CD14-positive monocyte (primary cell): Measurements from ENCODE around the gene CTNND2. TPM values are rescaled to one million over a fixed set of nuclear protein-coding genes. Genes with fewer than 3 reads are reported as not detected.

ENCODE experiments used
- DNase-seq, 3 donors: peaks; one replicate each; pipeline ENCODE4 v3.0.0-alpha.2; 2011 to 2022
- H2AFZ ChIP-seq: 2 replicates; pipeline ENCODE4 v1.6.0; 2012; ENCODE audit warnings: mild to moderate bottlenecking, low read depth, low read length, inconsistent platforms; ENCODE audit not compliant: insufficient read depth, poor library complexity, severe bottlenecking
- H3K27ac ChIP-seq, 2 donors: 1 replicate in 1 of 2; 2 replicates in 1 of 2; pipeline ENCODE4 v1.5.1; 2012 to 2013; ENCODE audit warnings: low read length in 2 of 2, control low read depth in 1 of 2, inconsistent platforms in 1 of 2, low read depth in 1 of 2, mild to moderate bottlenecking in 1 of 2
- H3K27me3 ChIP-seq, 2 donors: one replicate each; pipeline versions ENCODE4 v1.6.0 to v1.6.1; 2011 to 2013; ENCODE audit warnings: low read length in 2 of 2; ENCODE audit not compliant: control insufficient read depth in 2 of 2, insufficient read depth in 2 of 2
- H3K36me3 ChIP-seq, 2 donors: replicated peaks in 1 of 2; 1 replicate in 1 of 2; 2 replicates in 1 of 2; pipeline versions ENCODE4 v1.5.1 to v1.6.1; 2012 to 2013; ENCODE audit warnings: low read length in 2 of 2, control low read depth in 1 of 2, inconsistent platforms in 1 of 2, mild to moderate bottlenecking in 1 of 2; ENCODE audit not compliant: insufficient read depth in 2 of 2, control insufficient read depth in 1 of 2
- H3K4me1 ChIP-seq, 2 donors: 1 replicate in 1 of 2; 2 replicates in 1 of 2; pipeline versions ENCODE4 v1.5.1 to v1.6.1; 2012 to 2013; ENCODE audit warnings: low read length in 2 of 2, control low read depth in 1 of 2, inconsistent platforms in 1 of 2, mild to moderate bottlenecking in 1 of 2, moderate library complexity in 1 of 2; ENCODE audit not compliant: insufficient read depth in 2 of 2, control insufficient read depth in 1 of 2
- H3K4me2 ChIP-seq: replicated peaks from 2 replicates; pipeline ENCODE3; 2012; ENCODE audit warnings: low read length, moderate library complexity, mild to moderate bottlenecking; ENCODE audit not compliant: poor library complexity, severe bottlenecking; ENCODE audit errors: extremely low read depth
- H3K4me3 ChIP-seq, 3 experiments: fragments of 200-600 bp in 1 of 3; sonication (generic) in 1 of 3; replicated peaks in 1 of 3; 1 replicate in 2 of 3; 2 replicates in 1 of 3; pipeline ENCODE4 v1.5.1; 2011 to 2013; ENCODE audit warnings: low read length in 3 of 3, mild to moderate bottlenecking in 3 of 3, control low read depth in 2 of 3, low read depth in 2 of 3, inconsistent platforms in 1 of 3, moderate library complexity in 1 of 3
- H3K79me2 ChIP-seq: 2 replicates; pipeline ENCODE4 v1.6.0; 2012; ENCODE audit warnings: mild to moderate bottlenecking, control low read depth, inconsistent platforms, low read length, moderate library complexity; ENCODE audit not compliant: insufficient read depth
- H3K9ac ChIP-seq: 2 replicates; pipeline ENCODE4 v1.6.0; 2017; ENCODE audit warnings: low read length, mild to moderate bottlenecking; ENCODE audit not compliant: insufficient read depth, poor library complexity, severe bottlenecking
- H3K9me3 ChIP-seq, 2 donors: replicated peaks in 1 of 2; 1 replicate in 1 of 2; 2 replicates in 1 of 2; pipeline versions ENCODE4 v1.5.1 to v1.6.1; 2012 to 2013; ENCODE audit warnings: low read length in 2 of 2, control low read depth in 1 of 2; ENCODE audit not compliant: control insufficient read depth in 1 of 2, insufficient read depth in 1 of 2
- H4K20me1 ChIP-seq: 2 replicates; pipeline ENCODE4 v1.6.0; 2012; ENCODE audit warnings: mild to moderate bottlenecking, low read length, control low read depth, moderate library complexity; ENCODE audit not compliant: insufficient read depth
- H3K27ac Mint-ChIP-seq, 7 donors: one replicate each; pipeline ENCODE4 v1.8.0; 2020; ENCODE audit warnings: mild to moderate bottlenecking in 7 of 7, mixed read lengths in 7 of 7, moderate library complexity in 6 of 7, inconsistent platforms in 2 of 7
- H3K27me3 Mint-ChIP-seq, 3 donors: one replicate each; pipeline ENCODE4 v1.8.0; 2021 to 2022; ENCODE audit warnings: low read depth in 3 of 3, mild to moderate bottlenecking in 3 of 3, mixed read lengths in 3 of 3, moderate library complexity in 3 of 3, inconsistent platforms in 1 of 3
- H3K36me3 Mint-ChIP-seq, 2 donors: one replicate each; pipeline ENCODE4 v1.8.0; 2020; ENCODE audit warnings: mixed read lengths in 2 of 2, inconsistent platforms in 1 of 2, mild to moderate bottlenecking in 1 of 2
- H3K4me1 Mint-ChIP-seq: one replicate; pipeline ENCODE4 v1.8.0; 2020; ENCODE audit warnings: mild to moderate bottlenecking, mixed read lengths
- H3K4me3 Mint-ChIP-seq, 2 donors: one replicate each; pipeline ENCODE4 v1.8.0; 2020; ENCODE audit warnings: mild to moderate bottlenecking in 2 of 2, mixed read lengths in 2 of 2, moderate library complexity in 1 of 2
- H3K9me3 Mint-ChIP-seq, 7 donors: one replicate each; pipeline ENCODE4 v1.8.0; 2020 to 2022; ENCODE audit warnings: mixed read lengths in 7 of 7, mild to moderate bottlenecking in 6 of 7, moderate library complexity in 6 of 7, inconsistent platforms in 2 of 7
- CTCF ChIP-seq: fragments of 200-600 bp; IDR thresholded peaks from one replicate; pipeline ENCODE4 v1.8.0; 2022; ENCODE audit warnings: antibody characterized with exemption, mild to moderate bottlenecking
- WGBS: methylation state at CpG from one replicate; pipeline ENCODE4 v1.1.5; 2013; ENCODE audit warnings: missing lambda C conversion rate; ENCODE audit not compliant: insufficient coverage; 5-methylcytosine and 5-hydroxymethylcytosine counted together
- intact Hi-C, 2 donors: fragments of 100-400 bp; cut with micrococcal nuclease; formaldehyde crosslinking; loops; one replicate each; pipeline versions ENCODE4 v1.15.0 to v1.15.1; 2023
- polyA plus RNA-seq, 3 donors: library from polyadenylated mRNA; depleted of rRNA in 1 of 3; unstranded in 2 of 3; stranded (reverse) in 1 of 3; fragments of 300-500 nt in 2 of 3; fragments of >200 nt in 1 of 3; fragmentation: Illumina TruSeq in 2 of 3; gene quantifications; 1 replicate in 2 of 3; 2 replicates in 1 of 3; pipeline ENCODE4 v1.2.3, GENCODE V29; 2012 to 2021

CTNND2 gene
- polyA plus RNA-seq, 3 donors = not detected

DNA sequence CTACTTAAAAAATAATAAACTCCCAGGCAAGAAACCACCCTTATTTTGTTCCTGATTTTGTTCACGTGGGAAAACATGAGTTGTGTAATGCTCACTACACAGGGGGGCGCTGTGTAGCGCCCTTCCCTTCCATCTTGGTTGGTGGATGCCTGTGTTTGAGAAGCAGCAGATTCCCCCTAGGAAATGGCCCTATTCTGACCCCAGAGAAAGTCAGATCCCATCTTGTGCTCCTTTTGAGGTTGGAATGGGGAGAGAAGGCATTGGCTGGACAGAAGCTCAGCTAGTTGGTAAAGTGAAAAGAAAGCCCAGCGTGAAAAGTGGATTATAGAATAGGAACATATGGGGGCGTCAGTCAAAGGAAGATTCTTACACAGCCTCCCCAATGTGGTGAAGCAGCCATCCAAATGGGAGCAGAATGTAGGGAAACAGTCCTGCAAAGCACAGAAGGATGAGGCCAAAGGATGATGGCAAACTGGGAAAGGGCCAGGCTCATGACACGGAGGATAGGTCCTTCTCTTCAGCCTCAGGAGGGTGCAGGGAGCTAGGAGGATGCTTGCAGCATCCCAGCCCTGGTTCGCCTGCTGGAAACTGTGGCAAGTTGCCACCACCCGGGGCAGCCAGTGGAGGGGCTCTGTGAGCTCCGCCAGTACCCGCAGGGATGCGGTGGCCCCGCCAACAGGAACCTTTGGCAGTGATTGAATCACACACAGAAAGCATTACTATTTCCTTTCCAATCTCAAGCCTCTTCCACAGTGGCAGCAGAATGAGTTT, 829.0 kb downstream of the CTNND2 start:
- no peaks in the 10 kb centered on the region for H3K36me3 ChIP-seq
- H3K36me3 Mint-ChIP-seq = no peaks in the 10 kb centered on the region

DNA sequence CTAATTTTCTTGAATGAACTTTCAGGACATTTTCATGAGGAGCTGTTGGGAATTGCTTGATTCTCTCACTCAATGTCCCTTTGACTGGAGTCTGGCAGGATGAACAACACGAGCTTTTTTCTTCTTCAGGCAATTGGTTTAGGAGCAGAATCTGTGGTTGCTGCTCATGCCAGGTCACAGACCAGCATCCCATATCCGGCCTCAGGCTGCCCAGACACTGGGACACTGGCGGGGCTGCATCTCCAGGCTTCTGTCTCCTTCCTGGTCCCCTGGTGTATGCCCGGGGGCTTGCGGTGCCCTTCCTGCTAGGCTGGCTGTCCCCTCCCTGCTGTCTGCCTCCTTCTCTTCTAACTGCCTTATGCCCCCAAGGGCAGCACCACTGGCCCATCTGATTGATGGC, 831.7 kb downstream of the CTNND2 start:
- no peaks in the 10 kb centered on the region for H3K4me1 Mint-ChIP-seq
- peaks cover 0 to 5% (median 4%) of the 10 kb centered on the region in 3 donors for H3K27me3 Mint-ChIP-seq
- no peaks in the 10 kb centered on the region for H3K36me3 Mint-ChIP-seq
- WGBS = 92% methylated on average over 4 of the region's 5 CpGs
- no peak for DNase-seq
- H3K27me3 ChIP-seq = no peaks in the 10 kb centered on the region
- H3K4me1 ChIP-seq = no peaks in the 10 kb centered on the region
- H4K20me1 ChIP-seq = no peaks in the 10 kb centered on the region
- H3K4me3 ChIP-seq = no peak overlapping the region
- intact Hi-C loops = no loop called here
- no peaks in the 10 kb centered on the region for H3K79me2 ChIP-seq
- H3K9ac ChIP-seq = no peak overlapping the region
- no peak for TF ChIP-seq CTCF
- no peak overlapping the region for H3K4me2 ChIP-seq
- H3K9me3 Mint-ChIP-seq = peaks cover 3 to 9% (median 5%) of the 10 kb centered on the region in 7 donors
- H3K9me3 ChIP-seq = no peaks in the 10 kb centered on the region
- no peak overlapping the region for H3K4me3 Mint-ChIP-seq
- H3K36me3 ChIP-seq = no peaks in the 10 kb centered on the region
- H3K27ac Mint-ChIP-seq = no peak overlapping the region
- no peak overlapping the region for H3K27ac ChIP-seq
- no peak overlapping the region for H2AFZ ChIP-seq

More for the DNA sequence above, 829.0 kb downstream of the CTNND2 start:
- intact Hi-C loops = no loop called here
- Mint-ChIP-seq H3K27me3 (peaks cover 0 to 5% (median 4%) of the 10 kb centered on the region in 3 donors), H3K27ac (no peak overlapping the region), H3K9me3 (peaks cover 0 to 4% (median 1%) of the 10 kb centered on the region in 7 donors), H3K4me1 (no peaks in the 10 kb centered on the region), H3K4me3 (no peak overlapping the region)
- Histone ChIP-seq H3K79me2 (no peaks in the 10 kb centered on the region), H3K4me1 (no peaks in the 10 kb centered on the region), H3K9me3 (no peaks in the 10 kb centered on the region), H3K4me3 (no peak overlapping the region), H3K27me3 (no peaks in the 10 kb centered on the region), H3K9ac (no peak overlapping the region), H3K4me2 (no peak overlapping the region), H3K27ac (no peak overlapping the region), H2AFZ (no peak overlapping the region), H4K20me1 (no peaks in the 10 kb centered on the region)
- TF ChIP-seq CTCF = no peak
- no peak for DNase-seq
- WGBS = 75% methylated on average over 3 of the region's 12 CpGs
